HepG2 (cell line): ENCODE measurements around the gene SMAD2. TPM values are rescaled to one million over a fixed set of nuclear protein-coding genes. Genes with fewer than 3 reads are reported as not detected.

Experiments
- ATAC-seq: fragments of 200-7000 bp; cut with Tn5 transposase; 3 replicates; pipeline ENCODE4 v1.9.1; 2020; ENCODE audit warnings: mild to moderate bottlenecking, moderate library complexity
- BruUV-seq: library from RNA; stranded (reverse); fragments of 400-500 nt; replicated peaks from 2 replicates; lab custom pipeline; 2021; lab: Mats Ljungman, UMichigan
- CTCF ChIA-PET: fragments of 300-600 bp; formaldehyde crosslinking; extraction: SDS; loops from one replicate; lab custom pipeline; 2021; ENCODE audit warnings: low total read pairs, inconsistent platforms, low intra/inter-chr PET ratio; lab: Yijun Ruan, JAX
- POLR2A ChIA-PET: fragments of 350-600 bp; sonication (Branson Sonifier 250); formaldehyde crosslinking; loops from one replicate; lab custom pipeline; 2020; ENCODE audit warnings: antibody characterized with exemption, inconsistent platforms; lab: Yijun Ruan, JAX
- DNase-seq: peaks from one replicate; pipeline ENCODE4 v3.0.0-alpha.2; 2015; ENCODE audit warnings: low spot score
- FAIRE-seq: peaks from 3 replicates; lab custom pipeline; 2011; peaks lifted over from hg19 to GRCh38; lab: Jason Lieb, UNC
- H2AFZ ChIP-seq: one replicate; pipeline ENCODE4 v1.6.1; 2011; ENCODE audit warnings: low read length, inconsistent platforms
- H3K27ac ChIP-seq: fragments of 300-600 bp; 3 replicates; pipeline ENCODE4 v1.8.0; 2011; ENCODE audit warnings: mixed run types, mild to moderate bottlenecking, mixed read lengths, low read length, inconsistent platforms; ENCODE audit not compliant: insufficient read depth; ENCODE audit errors: extremely low read length
- H3K27me3 ChIP-seq, 2 experiments: fragments of 200-600 bp in 1 of 2; 2 replicates in 1 of 2; 3 replicates in 1 of 2; pipeline versions ENCODE4 v1.6.0 to v1.8.0; 2011; ENCODE audit warnings: low read length in 2 of 2, mild to moderate bottlenecking in 2 of 2, moderate library complexity in 2 of 2, inconsistent platforms in 1 of 2; ENCODE audit not compliant: insufficient read depth in 2 of 2, control insufficient read depth in 1 of 2
- H3K36me3 ChIP-seq, 2 experiments: fragments of 200-600 bp in 1 of 2; replicated peaks in 1 of 2; 2 replicates in 1 of 2; 3 replicates in 1 of 2; pipeline versions ENCODE4 v1.5.1 to v1.8.0; 2011; ENCODE audit warnings: low read length in 2 of 2, inconsistent platforms in 1 of 2; ENCODE audit not compliant: insufficient read depth in 2 of 2, control insufficient read depth in 1 of 2
- H3K4me1 ChIP-seq: 2 replicates; pipeline ENCODE4 v1.5.1; 2012; ENCODE audit warnings: low read length, inconsistent platforms; ENCODE audit not compliant: insufficient read depth
- H3K4me2 ChIP-seq: 2 replicates; pipeline ENCODE4 v1.6.0; 2011; ENCODE audit warnings: low read depth, low read length, inconsistent platforms
- H3K4me3 ChIP-seq, 3 experiments: fragments of 200-600 bp in 1 of 3; sonication (generic), shearing (Covaris generic) in 1 of 3; replicated peaks in 1 of 3; 2 replicates each; pipeline ENCODE4 v1.5.1; 2011 to 2016; ENCODE audit warnings: low read length in 3 of 3, inconsistent platforms in 2 of 3, low read depth in 2 of 3, mild to moderate bottlenecking in 2 of 3, control low read depth in 1 of 3, mixed read lengths in 1 of 3; ENCODE audit not compliant: insufficient read depth in 1 of 3
- H3K79me2 ChIP-seq: one replicate; pipeline ENCODE4 v1.6.1; 2011; ENCODE audit warnings: low read length, inconsistent platforms; ENCODE audit not compliant: insufficient read depth
- H3K9ac ChIP-seq: 2 replicates; pipeline ENCODE4 v1.6.0; 2011; ENCODE audit warnings: mild to moderate bottlenecking, low read depth, low read length, inconsistent platforms; ENCODE audit not compliant: insufficient read depth
- H3K9me3 ChIP-seq: 2 replicates; pipeline ENCODE4 v1.5.1; 2012; ENCODE audit warnings: mild to moderate bottlenecking, low read length
- H4K20me1 ChIP-seq: 2 replicates; pipeline ENCODE4 v1.6.0; 2011; ENCODE audit warnings: inconsistent platforms, mild to moderate bottlenecking, low read length, moderate library complexity; ENCODE audit not compliant: insufficient read depth
- MAFF ChIP-seq: IDR thresholded peaks from 2 replicates; pipeline ENCODE4 v1.6.1; 2011; ENCODE audit warnings: low read depth, low read length, improper control_type of control experiment
- PRDM15 ChIP-seq: sonication (generic); formaldehyde crosslinking; IDR thresholded peaks from 2 replicates; pipeline ENCODE4 v1.4.0; 2020; ENCODE audit warnings: missing genetic modification reagents
- ZBTB33 ChIP-seq: sonication (generic); formaldehyde crosslinking; IDR thresholded peaks from 2 replicates; pipeline ENCODE4 v1.4.0; 2020; ENCODE audit warnings: missing genetic modification reagents
- ZNF383 ChIP-seq: sonication (generic); formaldehyde crosslinking; IDR thresholded peaks from 2 replicates; pipeline ENCODE4 v1.4.0; 2020; ENCODE audit warnings: missing genetic modification reagents, mild to moderate bottlenecking, borderline replicate concordance
- ZNF431 ChIP-seq: sonication (generic); formaldehyde crosslinking; IDR thresholded peaks from 2 replicates; pipeline ENCODE4 v1.9.0; 2022; ENCODE audit warnings: missing genetic modification reagents, low read depth, mild to moderate bottlenecking, borderline replicate concordance
- ZNF460 ChIP-seq: sonication (generic); formaldehyde crosslinking; IDR thresholded peaks from 2 replicates; pipeline ENCODE4 v1.5.1; 2020; ENCODE audit warnings: missing genetic modification reagents, mild to moderate bottlenecking, borderline replicate concordance
- ZSCAN20 ChIP-seq: sonication (generic); formaldehyde crosslinking; IDR thresholded peaks from 2 replicates; pipeline ENCODE4 v1.4.0; 2020; ENCODE audit warnings: missing genetic modification reagents, mild to moderate bottlenecking, borderline replicate concordance
- WGBS: methylation state at CpG from one replicate; pipeline ENCODE4 v1.1.6; 2017; ENCODE audit warnings: low lambda C conversion rate; 5-methylcytosine and 5-hydroxymethylcytosine counted together
- in situ Hi-C: cut with HindIII; loops from 2 replicates; pipeline ENCODE4 v1.10.0; 2017; ENCODE audit warnings: low pct_unique_long_range_greater_than_20kb; ENCODE audit not compliant: extremely low pct_ligation_motif_present
- intact Hi-C: fragments of 100-400 bp; cut with micrococcal nuclease; formaldehyde crosslinking; loops from one replicate; pipeline ENCODE4 v1.10.0; 2022; ENCODE audit not compliant: unreplicated experiment
- polyA plus RNA-seq, 8 experiments: library from polyadenylated mRNA; depleted of rRNA in 3 of 8; stranded (reverse) in 7 of 8; unstranded in 1 of 8; fragments of >200 nt; fragmentation: Illumina TruSeq in 4 of 8; extraction: Trizol in 4 of 8; gene quantifications; 2 replicates each; pipeline versions ENCODE4 v1.2.1 to v1.2.3, GENCODE V29; 2011 to 2016; ENCODE audit warnings: low read depth in 4 of 8, missing spikeins in 1 of 8, mixed read lengths in 1 of 8; ENCODE audit not compliant: insufficient read depth in 1 of 8
- total RNA-seq, 5 experiments: library from RNA; depleted of rRNA; stranded (reverse); fragments of >200 nt; fragmentation: Illumina TruSeq; extraction: Trizol; gene quantifications; 2 replicates each; pipeline ENCODE4 v1.2.3, GENCODE V29; 2016; ENCODE audit warnings: low read depth in 1 of 5

SMAD2 gene
- total and polyA plus RNA-seq, 2 of the 13 experiments (the other 11 are each of a cell fraction or from before 2014, with no cell fraction given) = 40.2 to 96.2 TPM

GRCh38 chr18:47953471-47953931, 23.0 kb upstream of the SMAD2 start:
- 52% methylated on average over 6 of the region's 6 CpGs for WGBS
- Histone ChIP-seq H3K4me1 (no peaks in the 10 kb centered on the region), H3K9ac (no peak overlapping the region), H3K4me2 (no peak overlapping the region), H3K9me3 (no peaks in the 10 kb centered on the region), H3K27me3 (peaks cover 0 to 20% of the 10 kb centered on the region in 2 experiments; a peak in 2 of 5 replicates), H2AFZ (no peak overlapping the region), H3K79me2 (no peaks in the 10 kb centered on the region), H3K27ac (no peak overlapping the region), H3K36me3 (no peaks in the 10 kb centered on the region), H3K4me3 (no peak overlapping the region), H4K20me1 (no peaks in the 10 kb centered on the region)
- POLR2A ChIA-PET = no interaction called here
- no peak for DNase-seq
- BruUV-seq = no TSS peak
- intact Hi-C loops (no loop called here), in situ Hi-C loops (no loop called here)
- TF ChIP-seq ZNF431 = no peak
- TF ChIP-seq ZSCAN20 (CRISPR knock-in tag) = no peak
- no peak for TF ChIP-seq MAFF
- TF ChIP-seq ZNF383 (CRISPR knock-in tag) = no peak
- TF ChIP-seq PRDM15 (CRISPR knock-in tag) = no peak
- no peak for TF ChIP-seq ZBTB33 (CRISPR knock-in tag)
- TF ChIP-seq ZNF460 = no peak
- FAIRE-seq = no peak
- CTCF ChIA-PET = no interaction called here
- no peak for ATAC-seq
